Uterus (tissue), 4 donors: Measurements from ENCODE around the gene NPC2. TPM values are rescaled to one million over a fixed set of nuclear protein-coding genes. Genes with fewer than 3 reads are reported as not detected.

Experiments
- DNase-seq, 2 donors: peaks; one replicate each; pipeline ENCODE4 v3.0.0-alpha.2; 2019 to 2020
- H3K27ac ChIP-seq, 2 donors: fragments of 200-600 bp; sonication (generic); 1 replicate in 1 of 2; 2 replicates in 1 of 2; pipeline ENCODE4 v1.5.1; 2016 to 2018
- H3K27me3 ChIP-seq, 2 donors: fragments of 200-600 bp; sonication (generic); one replicate each; pipeline ENCODE4 v1.5.1; 2018 to 2019; ENCODE audit warnings: control low read depth in 1 of 2
- H3K36me3 ChIP-seq, 2 donors: fragments of 200-600 bp; sonication (generic); one replicate each; pipeline ENCODE4 v1.5.1; 2019; ENCODE audit warnings: control low read depth in 1 of 2
- H3K4me1 ChIP-seq, 2 donors: fragments of 200-600 bp; sonication (generic); one replicate each; pipeline ENCODE4 v1.5.1; 2018 to 2019; ENCODE audit warnings: control low read depth in 1 of 2
- H3K4me3 ChIP-seq, 2 donors: fragments of 200-600 bp; sonication (generic); 1 replicate in 1 of 2; 2 replicates in 1 of 2; pipeline ENCODE4 v1.5.1; 2018 to 2019; ENCODE audit warnings: mild to moderate bottlenecking in 1 of 2
- H3K9me3 ChIP-seq, 2 donors: fragments of 200-600 bp; sonication (generic); one replicate each; pipeline ENCODE4 v1.5.1; 2019; ENCODE audit warnings: control low read depth in 1 of 2
- POLR2A ChIP-seq, 2 donors: fragments of 450-650 bp; IDR thresholded peaks; one replicate each; pipeline ENCODE4 v1.6.1; 2016; ENCODE audit warnings: antibody characterized with exemption in 2 of 2, mild to moderate bottlenecking in 1 of 2, moderate library complexity in 1 of 2
- intact Hi-C: fragments of 100-400 bp; cut with DNase I; formaldehyde crosslinking; loops from one replicate; pipeline ENCODE4 v1.15.1; 2023; ENCODE audit warnings: low total_unique reads
- total RNA-seq, 4 donors: library from RNA; depleted of rRNA in 3 of 4; stranded (reverse); fragments of >200 nt in 3 of 4; gene quantifications; one replicate each; pipeline versions ENCODE4 v1.1.0 to v1.2.4, GENCODE V29; 2014 to 2023
- TF ChIP-seq, protein P1 (sequence below), 4 experiments: fragments of 200-600 bp in 2 of 4; fragments of 450-650 bp in 2 of 4; sonication (generic) in 2 of 4; IDR thresholded peaks; one replicate each; pipeline ENCODE4 v1.5.1; 2016 to 2019; ENCODE audit warnings: antibody characterized with exemption in 4 of 4, mild to moderate bottlenecking in 2 of 4, moderate library complexity in 1 of 4
- donor health status: DM: yes; HTN: yes; CAD: no.

Gene NPC2
- total RNA-seq, 4 donors from 2014 or later, result 151 to 353 (median 209) TPM

DNA sequence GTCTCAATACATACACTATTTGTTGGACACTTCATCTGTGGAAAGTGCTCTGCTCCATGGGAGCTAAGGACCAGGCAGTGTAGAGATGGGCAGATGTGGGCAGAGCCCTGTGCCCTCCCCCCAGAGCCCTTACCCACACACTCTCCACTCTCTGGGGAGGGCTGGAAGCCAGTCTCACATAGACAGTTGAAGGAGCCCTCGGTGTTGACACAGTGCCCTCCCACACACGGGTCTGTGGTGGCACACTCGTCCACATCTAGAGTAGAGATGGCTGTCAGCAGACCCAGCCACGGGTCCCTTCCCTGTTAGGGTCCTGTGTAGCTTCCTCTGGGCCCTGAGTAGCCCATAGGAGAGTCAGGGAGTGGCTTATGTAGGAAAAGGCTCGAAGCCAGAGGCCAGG is 14.7 kb upstream of the NPC2 start:
- H3K4me1 ChIP-seq, result no peaks in the 10 kb centered on the region
- no peaks in the 10 kb centered on the region for H3K9me3 ChIP-seq
- H3K4me3 ChIP-seq, result no peak overlapping the region
- intact Hi-C loops, result loop anchor here (10.0 kb wide), 1 partner anchor 207 kb away; the partner anchor contains the start of genes AREL1 and FCF1
- no peak overlapping the region for H3K27ac ChIP-seq
- no peaks in the 10 kb centered on the region for H3K36me3 ChIP-seq
- H3K27me3 ChIP-seq, result no peaks in the 10 kb centered on the region
- TF ChIP-seq, protein P1, sequence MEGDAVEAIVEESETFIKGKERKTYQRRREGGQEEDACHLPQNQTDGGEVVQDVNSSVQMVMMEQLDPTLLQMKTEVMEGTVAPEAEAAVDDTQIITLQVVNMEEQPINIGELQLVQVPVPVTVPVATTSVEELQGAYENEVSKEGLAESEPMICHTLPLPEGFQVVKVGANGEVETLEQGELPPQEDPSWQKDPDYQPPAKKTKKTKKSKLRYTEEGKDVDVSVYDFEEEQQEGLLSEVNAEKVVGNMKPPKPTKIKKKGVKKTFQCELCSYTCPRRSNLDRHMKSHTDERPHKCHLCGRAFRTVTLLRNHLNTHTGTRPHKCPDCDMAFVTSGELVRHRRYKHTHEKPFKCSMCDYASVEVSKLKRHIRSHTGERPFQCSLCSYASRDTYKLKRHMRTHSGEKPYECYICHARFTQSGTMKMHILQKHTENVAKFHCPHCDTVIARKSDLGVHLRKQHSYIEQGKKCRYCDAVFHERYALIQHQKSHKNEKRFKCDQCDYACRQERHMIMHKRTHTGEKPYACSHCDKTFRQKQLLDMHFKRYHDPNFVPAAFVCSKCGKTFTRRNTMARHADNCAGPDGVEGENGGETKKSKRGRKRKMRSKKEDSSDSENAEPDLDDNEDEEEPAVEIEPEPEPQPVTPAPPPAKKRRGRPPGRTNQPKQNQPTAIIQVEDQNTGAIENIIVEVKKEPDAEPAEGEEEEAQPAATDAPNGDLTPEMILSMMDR (IDR thresholded peaks at IDR 0.05), result no peak
- no peak for TF ChIP-seq POLR2A (IDR thresholded peaks at IDR 0.05)
- no peak for DNase-seq

DNA sequence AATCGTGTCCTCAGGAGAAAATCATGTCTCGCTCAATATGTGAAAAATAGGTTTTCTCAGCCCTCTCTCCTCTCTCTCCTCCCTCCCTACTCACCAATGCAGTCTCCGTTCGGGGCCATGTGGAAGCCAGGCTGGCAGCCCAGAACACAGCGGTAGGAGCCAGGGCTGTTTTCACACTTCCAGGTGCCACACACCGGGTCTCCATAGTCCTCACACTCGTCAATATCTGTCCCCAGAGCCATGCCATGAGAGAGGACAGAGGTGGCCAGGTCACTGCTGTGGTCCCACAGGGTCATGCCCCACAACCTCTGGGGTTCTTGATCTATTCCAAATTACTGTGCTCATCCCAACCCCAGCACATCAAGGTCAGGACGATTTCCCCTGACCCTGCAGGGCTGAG is 14.0 kb upstream of the NPC2 start:
- Histone ChIP-seq H3K27ac (no peak overlapping the region), H3K4me1 (no peaks in the 10 kb centered on the region), H3K4me3 (no peak overlapping the region), H3K27me3 (no peaks in the 10 kb centered on the region), H3K9me3 (no peaks in the 10 kb centered on the region), H3K36me3 (no peaks in the 10 kb centered on the region)
- DNase-seq, result no peak
- intact Hi-C loops, result loop anchor here (10.0 kb wide), 1 partner anchor 208 kb away; the partner anchor contains the start of genes AREL1 and FCF1
- TF ChIP-seq, protein P1 (IDR thresholded peaks at IDR 0.05), result no peak
- no peak for TF ChIP-seq POLR2A (IDR thresholded peaks at IDR 0.05)

DNA sequence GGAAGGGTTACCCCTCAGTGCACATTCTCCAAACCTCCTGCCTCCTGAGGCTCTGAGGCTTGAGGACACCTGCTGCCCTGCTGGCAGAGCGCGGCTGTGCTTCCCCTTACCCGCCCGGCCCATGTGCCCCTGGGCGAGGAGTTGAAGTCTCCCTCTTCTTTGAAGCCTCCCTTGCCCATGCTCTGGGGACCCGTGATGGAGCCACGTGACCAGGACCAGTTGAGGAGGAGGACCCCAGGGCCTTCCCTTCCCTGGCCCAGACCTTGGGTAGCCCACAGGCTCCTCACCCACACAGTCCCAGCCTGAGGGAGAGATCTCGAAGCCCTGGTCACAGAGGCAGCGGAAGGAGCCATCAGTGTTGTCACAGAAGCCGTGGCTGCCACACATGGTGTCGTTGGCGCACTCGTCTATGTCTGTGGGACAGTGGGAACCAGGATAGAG is 13.3 kb upstream of the NPC2 start:
- no peak for DNase-seq
- no peaks in the 10 kb centered on the region for H3K9me3 ChIP-seq
- H3K4me1 ChIP-seq, result no peaks in the 10 kb centered on the region
- H3K27ac ChIP-seq, result no peak overlapping the region
- no peaks in the 10 kb centered on the region for H3K36me3 ChIP-seq
- intact Hi-C loops, result loop anchor here (10.0 kb wide), 1 partner anchor 208 kb away; the partner anchor contains the start of genes AREL1 and FCF1
- TF ChIP-seq, protein P1 (IDR thresholded peaks at IDR 0.05), result no peak
- no peak for TF ChIP-seq POLR2A (IDR thresholded peaks at IDR 0.05)
- no peaks in the 10 kb centered on the region for H3K27me3 ChIP-seq
- no peak overlapping the region for H3K4me3 ChIP-seq

DNA sequence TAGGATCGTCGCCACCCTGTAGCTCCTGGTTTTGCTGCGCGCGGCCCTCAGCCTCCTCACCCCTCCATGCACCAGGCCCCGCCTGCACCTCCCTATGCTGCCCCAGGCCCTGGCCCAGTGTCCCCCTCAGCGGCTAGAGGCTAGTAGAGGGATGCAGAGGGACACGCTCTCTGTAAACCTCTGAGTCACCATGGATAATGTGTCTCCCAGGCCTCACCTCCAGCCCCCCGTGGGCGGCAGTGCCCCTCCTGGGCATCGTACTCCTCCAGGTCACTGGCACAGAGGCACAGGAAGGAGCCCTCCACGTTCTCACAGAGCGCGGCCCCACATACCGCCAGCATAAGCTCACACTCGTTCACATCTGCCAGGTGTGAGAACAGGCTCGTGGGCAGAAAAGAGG is 12.7 kb upstream of the NPC2 start:
- no peaks in the 10 kb centered on the region for H3K27me3 ChIP-seq
- no peaks in the 10 kb centered on the region for H3K4me1 ChIP-seq
- TF ChIP-seq, protein P1 (IDR thresholded peaks at IDR 0.05), result no peak
- TF ChIP-seq POLR2A (IDR thresholded peaks at IDR 0.05), result no peak
- H3K4me3 ChIP-seq, result no peak overlapping the region
- no peaks in the 10 kb centered on the region for H3K9me3 ChIP-seq
- H3K27ac ChIP-seq, result no peak overlapping the region
- intact Hi-C loops, result loop anchor here (10.0 kb wide), 1 partner anchor 209 kb away; the partner anchor contains the start of genes AREL1 and FCF1
- DNase-seq, result no peak
- H3K36me3 ChIP-seq, result no peaks in the 10 kb centered on the region

DNA sequence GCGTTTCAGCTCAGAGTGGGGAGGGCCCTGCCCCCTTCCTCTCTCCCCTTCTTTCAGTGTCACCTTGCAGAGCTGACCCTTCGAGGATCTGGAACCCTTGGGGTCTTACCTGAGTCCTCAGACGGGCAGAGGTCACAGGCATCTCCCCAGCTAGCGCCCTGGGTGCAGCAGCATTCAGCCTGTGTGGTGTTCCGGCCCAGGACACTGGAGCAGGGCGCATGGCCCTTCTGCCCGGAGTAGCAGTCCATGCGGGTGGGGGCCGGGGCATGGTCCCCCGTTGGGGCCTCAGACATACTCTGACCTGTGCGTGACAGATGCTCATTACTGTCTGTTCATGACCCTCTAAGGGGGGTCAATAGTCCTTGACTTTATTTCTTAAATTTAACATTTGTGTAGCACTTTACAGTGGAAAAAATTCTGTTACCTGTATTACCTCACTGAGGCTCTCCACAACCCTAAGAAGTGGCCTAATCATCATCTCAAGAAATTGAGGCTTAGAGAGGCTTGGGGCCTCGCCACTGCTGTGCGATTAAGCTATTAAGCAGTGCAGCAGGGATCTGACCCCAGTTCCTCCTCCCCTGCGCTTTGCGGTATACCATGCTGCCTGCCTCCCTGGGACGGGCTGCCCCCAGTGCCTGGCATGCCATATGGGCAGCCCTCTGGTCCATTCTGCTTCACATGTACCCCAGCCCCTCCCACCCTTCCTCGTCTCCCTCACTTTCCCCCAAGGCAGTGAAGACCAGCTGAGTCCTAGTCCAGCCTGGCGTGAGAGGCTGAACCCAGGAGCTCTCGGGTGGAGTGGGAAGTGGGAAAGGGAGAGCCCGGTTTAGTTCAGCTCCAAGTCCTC is 12.0 kb upstream of the NPC2 start:
- Histone ChIP-seq H3K27ac (no peak overlapping the region), H3K36me3 (no peaks in the 10 kb centered on the region)
- intact Hi-C loops, result loop anchor here (5.0 to 10.0 kb wide), 2 partner anchors 107 to 210 kb away; partner anchors contain the start of genes AREL1, FCF1 and LTBP2

More for the DNA sequence above, 12.0 kb upstream of the NPC2 start:
- TF ChIP-seq POLR2A (IDR thresholded peaks at IDR 0.05), result no peak
- TF ChIP-seq, protein P1 (IDR thresholded peaks at IDR 0.05), result no peak
- no peak overlapping the region for H3K4me3 ChIP-seq
- no peaks in the 10 kb centered on the region for H3K9me3 ChIP-seq
- H3K27me3 ChIP-seq, result no peaks in the 10 kb centered on the region
- H3K4me1 ChIP-seq, result no peaks in the 10 kb centered on the region
- no peak for DNase-seq
